Measurements from ENCODE around the gene SLC35F3. TPM values are rescaled to one million over a fixed set of nuclear protein-coding genes. Genes with fewer than 3 reads are reported as not detected.

Gene SLC35F3
- total RNA-seq, 2 donors from 2014 or later, result 0.13 TPM; not detected in 1

DNA sequence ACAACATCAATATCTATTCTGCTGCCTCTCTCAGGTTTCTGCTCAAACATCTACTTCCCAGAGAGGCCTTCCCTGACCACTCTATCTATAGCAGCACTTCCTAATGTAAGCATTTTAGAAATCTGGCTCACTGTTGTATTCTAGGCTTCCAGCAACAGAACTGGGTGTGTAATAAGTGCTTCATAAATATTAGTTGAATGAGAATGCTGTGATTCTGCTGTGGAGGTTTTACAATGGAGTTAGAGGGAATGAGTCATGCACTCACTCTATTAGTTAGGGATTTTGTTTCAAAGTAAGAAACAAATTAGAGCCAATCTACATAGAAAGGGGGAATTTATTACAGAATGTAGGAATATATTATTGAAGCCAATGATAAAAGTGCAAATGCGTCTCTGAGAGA lies 38.6 kb upstream of the SLC35F3 start:
- no peak overlapping the region for H3K27ac ChIP-seq
- intact Hi-C loops (cut with DNase I), result no loop called here
- no peak overlapping the region for H3K9ac ChIP-seq (ENCODE audit: low read depth in 2 of 2, low read length in 2 of 2)
- no peaks in the 10 kb centered on the region for H3K9me3 ChIP-seq
- no peak for TF ChIP-seq CTCF (IDR thresholded peaks at IDR 0.05)
- no peaks in the 10 kb centered on the region for H3K4me1 ChIP-seq
- H3K36me3 ChIP-seq, result no peaks in the 10 kb centered on the region
- H3K27me3 ChIP-seq, result no peaks in the 10 kb centered on the region
- no peak overlapping the region for H3K4me3 ChIP-seq
- no peak for DNase-seq

GRCh38 chr1:233867028-233867427 lies 37.4 kb upstream of the SLC35F3 start:
- no peaks in the 10 kb centered on the region for H3K27me3 ChIP-seq
- H3K9ac ChIP-seq (ENCODE audit: low read depth in 2 of 2, low read length in 2 of 2), result no peak overlapping the region
- no peak for DNase-seq
- no peaks in the 10 kb centered on the region for H3K9me3 ChIP-seq
- no peak overlapping the region for H3K4me3 ChIP-seq
- H3K4me1 ChIP-seq, result no peaks in the 10 kb centered on the region
- H3K27ac ChIP-seq, result no peak overlapping the region
- intact Hi-C loops (cut with DNase I), result no loop called here
- H3K36me3 ChIP-seq, result no peaks in the 10 kb centered on the region
- TF ChIP-seq CTCF (IDR thresholded peaks at IDR 0.05), result no peak

DNA sequence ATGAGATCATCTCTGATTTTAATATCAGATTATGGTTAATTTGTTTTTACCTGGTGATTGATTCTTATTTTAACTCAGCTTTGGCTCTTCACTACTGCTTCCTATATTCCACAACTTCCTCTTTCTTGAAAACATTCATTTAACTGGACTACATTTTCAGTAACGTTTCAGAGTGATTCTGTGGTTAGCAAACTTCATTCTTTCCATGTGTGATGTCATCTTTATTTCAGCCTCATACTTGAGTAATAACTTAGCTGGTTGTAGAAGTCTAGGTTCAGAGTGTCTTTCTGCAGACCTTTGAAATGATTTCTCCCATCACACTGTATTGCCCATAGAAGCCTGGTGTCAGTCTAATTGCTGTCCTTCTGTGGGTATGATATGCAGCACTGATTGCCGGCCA lies 36.0 kb upstream of the SLC35F3 start:
- DNase-seq, result no peak
- intact Hi-C loops (cut with DNase I), result no loop called here
- no peaks in the 10 kb centered on the region for H3K9me3 ChIP-seq
- H3K9ac ChIP-seq (ENCODE audit: low read depth in 2 of 2, low read length in 2 of 2), result no peak overlapping the region
- no peak overlapping the region for H3K27ac ChIP-seq
- no peaks in the 10 kb centered on the region for H3K4me1 ChIP-seq
- no peak overlapping the region for H3K4me3 ChIP-seq
- no peaks in the 10 kb centered on the region for H3K27me3 ChIP-seq
- no peaks in the 10 kb centered on the region for H3K36me3 ChIP-seq
- no peak for TF ChIP-seq CTCF (IDR thresholded peaks at IDR 0.05)

DNA sequence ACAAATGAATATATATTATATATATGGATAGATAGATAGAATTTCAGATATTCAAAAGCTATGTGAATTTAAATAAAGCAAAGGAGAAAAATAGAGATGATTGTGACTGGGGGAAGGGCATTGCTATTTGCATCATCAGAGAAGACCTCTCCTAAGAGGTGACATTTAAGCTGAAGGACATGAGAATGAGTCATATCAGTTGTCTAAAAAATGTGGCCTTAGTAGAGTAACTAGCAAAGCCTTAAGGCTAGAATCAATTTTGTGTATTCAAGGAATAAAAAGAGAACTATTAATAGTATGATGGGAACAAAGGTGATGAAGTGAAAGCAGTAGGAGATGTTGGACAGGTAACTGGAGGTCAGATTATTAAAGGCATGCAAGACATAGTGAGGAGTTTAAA lies 34.8 kb upstream of the SLC35F3 start:
- no peak for TF ChIP-seq CTCF (IDR thresholded peaks at IDR 0.05)
- no peak overlapping the region for H3K27ac ChIP-seq
- intact Hi-C loops (cut with DNase I), result no loop called here
- no peaks in the 10 kb centered on the region for H3K4me1 ChIP-seq
- no peak overlapping the region for H3K4me3 ChIP-seq
- no peak for DNase-seq
- H3K36me3 ChIP-seq, result no peaks in the 10 kb centered on the region
- no peak overlapping the region for H3K9ac ChIP-seq (ENCODE audit: low read depth in 2 of 2, low read length in 2 of 2)
- H3K27me3 ChIP-seq, result no peaks in the 10 kb centered on the region
- H3K9me3 ChIP-seq, result no peaks in the 10 kb centered on the region

- Histone ChIP-seq H3K9ac (ENCODE audit: low read depth in 2 of 2, low read length in 2 of 2) (no peak overlapping the region), H3K36me3 (no peaks in the 10 kb centered on the region), H3K9me3 (no peaks in the 10 kb centered on the region), H3K4me3 (no peak overlapping the region), H3K27ac (no peak overlapping the region), H3K4me1 (no peaks in the 10 kb centered on the region), H3K27me3 (no peaks in the 10 kb centered on the region)
- intact Hi-C loops (cut with DNase I), result no loop called here
- DNase-seq, result no peak
- TF ChIP-seq CTCF (IDR thresholded peaks at IDR 0.05), result no peak
These were observed 30.8 kb upstream of the SLC35F3 start for GRCh38 chr1:233873666-233874065.

GRCh38 chr1:233879841-233880240 lies 24.6 kb upstream of the SLC35F3 start:
- H3K36me3 ChIP-seq, result no peaks in the 10 kb centered on the region
- H3K27ac ChIP-seq, result no peak overlapping the region
- H3K4me1 ChIP-seq, result no peaks in the 10 kb centered on the region
- H3K27me3 ChIP-seq, result no peaks in the 10 kb centered on the region
- H3K9ac ChIP-seq (ENCODE audit: low read depth in 2 of 2, low read length in 2 of 2), result no peak overlapping the region
- no peak for DNase-seq
- intact Hi-C loops (cut with DNase I), result no loop called here
- H3K9me3 ChIP-seq, result no peaks in the 10 kb centered on the region
- H3K4me3 ChIP-seq, result no peak overlapping the region
- no peak for TF ChIP-seq CTCF (IDR thresholded peaks at IDR 0.05)

All from colonic mucosa (tissue), 4 donors.